Fibroblast of skin of back (primary cell): ENCODE measurements around the gene RARB.

Experiments
- DNase-seq: peaks from one replicate; pipeline ENCODE4 v3.0.0-alpha.2; 2013

RARB gene

GRCh38 chr3:25581335-25581734 lies 153.3 kb downstream of the RARB start:
- no peak for DNase-seq

DNA sequence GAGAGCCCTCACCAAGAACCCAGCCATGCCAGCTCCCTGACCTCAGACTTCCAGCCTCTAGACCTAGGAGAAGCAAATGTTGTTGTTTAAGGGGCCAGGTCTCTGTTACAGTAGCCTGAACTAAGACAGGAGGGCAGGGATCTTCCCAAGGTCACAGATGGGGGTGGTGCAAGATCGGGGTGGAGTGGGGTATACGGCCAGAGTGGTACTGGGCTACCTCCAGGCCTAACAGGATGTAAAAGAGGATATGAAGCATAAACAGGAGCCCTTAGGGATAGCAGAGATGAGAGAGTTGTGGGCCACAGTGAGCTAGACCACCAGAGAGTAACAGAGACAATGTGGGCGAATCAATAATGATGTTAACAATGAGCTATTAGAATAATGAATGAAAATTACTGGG lies 153.8 kb downstream of the RARB start:
- DNase-seq = no peak

GRCh38 chr3:25582242-25582641 lies 154.2 kb downstream of the RARB start:
- DNase-seq = peak; percentile 82

- no peak for DNase-seq
Measured at GRCh38 chr3:25583343-25583742, 155.3 kb downstream of the RARB start.

DNA sequence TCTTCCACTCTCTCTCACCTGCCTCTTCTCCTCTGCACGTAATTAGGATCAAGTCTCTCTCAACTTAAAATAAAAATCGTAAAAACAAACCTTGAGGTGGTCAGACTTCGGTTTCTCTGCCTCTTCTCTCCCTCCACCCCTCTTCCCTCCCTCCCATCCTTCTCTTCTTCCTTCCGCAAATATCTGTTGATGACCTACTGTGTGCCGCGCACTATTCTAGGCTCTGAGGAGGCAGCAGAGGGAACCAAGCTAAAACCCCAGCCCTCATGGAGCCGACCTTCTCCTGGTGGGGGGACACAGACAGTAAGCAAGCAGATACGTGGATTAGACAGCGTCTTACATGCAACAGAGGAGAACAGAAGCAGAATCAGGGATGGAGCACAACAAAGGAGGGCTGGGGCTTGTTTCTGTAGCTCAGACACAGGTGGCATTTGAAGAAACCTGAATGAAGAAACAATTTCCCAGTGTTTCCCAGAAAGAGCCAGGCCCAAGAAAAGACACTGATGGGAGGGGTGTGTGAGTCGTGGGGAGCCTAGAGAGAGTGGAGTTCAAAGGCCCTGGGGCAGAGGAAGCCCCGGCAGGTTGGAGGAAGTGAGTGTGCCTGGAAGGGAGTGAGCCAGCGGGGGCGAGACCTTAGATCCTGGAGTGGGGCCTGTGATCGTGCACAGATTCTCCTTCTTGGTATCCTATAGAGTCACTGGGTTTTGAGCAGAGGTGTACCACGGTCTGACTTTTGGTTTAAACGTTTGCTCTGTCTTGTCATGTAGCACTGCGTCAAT lies 156.1 kb downstream of the RARB start:
- no peak for DNase-seq

DNA sequence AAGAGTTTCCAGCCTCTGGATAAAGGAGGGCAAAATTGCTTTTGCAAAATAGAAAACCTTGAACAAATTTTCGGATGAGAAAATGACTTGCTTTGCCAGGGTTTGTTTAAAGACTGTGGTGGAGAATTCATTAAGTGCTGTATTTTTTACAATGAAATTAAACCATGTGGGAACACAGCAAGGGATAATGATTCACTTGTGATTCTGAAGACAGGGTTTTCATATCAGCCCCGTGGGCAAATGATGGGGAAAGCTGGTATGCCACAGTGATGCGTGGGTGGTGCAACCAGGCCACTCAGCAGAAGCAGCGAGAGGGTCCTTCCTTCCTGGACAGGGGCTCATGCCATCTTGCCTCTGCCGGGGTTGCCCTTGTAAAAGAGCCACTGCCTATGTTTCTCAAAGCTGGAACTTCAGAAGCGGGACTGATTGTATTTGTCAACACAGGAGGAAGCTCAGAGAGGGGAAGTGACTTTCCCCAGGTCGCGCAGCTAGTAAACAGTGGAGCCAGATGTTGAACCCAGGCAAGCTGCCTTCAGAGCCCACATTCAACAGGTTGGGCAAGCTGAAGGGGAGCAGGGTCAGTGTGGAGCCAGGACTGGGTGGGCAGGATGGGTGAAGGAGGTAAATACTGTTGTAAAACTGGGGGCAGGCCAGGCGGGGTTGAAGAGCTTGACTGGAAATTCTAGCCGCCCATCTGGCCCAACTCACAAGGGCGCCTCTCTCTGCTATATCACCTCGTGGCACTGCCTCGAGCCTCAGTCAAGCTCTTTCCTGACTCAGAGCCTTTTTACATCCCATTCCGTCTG lies 157.5 kb downstream of the RARB start:
- DNase-seq = peak; percentile 35

DNA sequence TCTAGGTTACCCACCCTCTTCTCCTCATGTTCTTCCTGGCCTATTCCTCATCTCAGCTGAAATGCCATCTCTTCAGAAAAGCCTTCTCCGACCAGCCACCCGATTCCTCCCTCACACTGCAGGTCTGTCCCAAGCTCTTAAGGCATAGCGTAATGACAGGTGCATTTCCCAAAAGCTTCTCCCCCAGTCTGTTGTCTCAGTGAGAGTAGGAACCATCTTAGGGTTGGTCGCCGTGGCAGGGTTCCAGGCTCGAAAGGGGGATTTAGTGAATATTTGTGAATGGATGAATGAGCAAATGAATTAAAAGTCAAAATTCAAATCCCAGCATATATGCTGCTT lies 158.1 kb downstream of the RARB start:
- DNase-seq = no peak

DNA sequence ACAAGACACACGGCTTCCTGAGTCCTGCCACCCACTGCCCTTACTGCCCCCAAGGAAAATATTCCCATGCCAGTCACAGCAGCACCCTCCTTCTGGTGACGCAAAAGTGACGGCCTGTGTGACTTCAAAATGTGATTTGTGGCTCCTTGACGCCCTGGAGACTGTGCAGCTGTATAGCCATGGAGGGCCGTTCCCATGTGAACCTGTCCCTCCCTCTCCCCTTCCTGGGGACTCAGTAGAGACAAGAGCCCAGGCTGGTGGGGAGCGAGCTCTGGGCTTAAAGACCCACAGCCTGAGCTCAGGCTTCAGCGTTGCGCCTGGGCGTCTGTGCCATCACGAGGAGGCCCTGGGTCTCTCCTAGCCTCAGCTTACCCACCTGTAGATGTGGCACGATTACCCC lies 158.5 kb downstream of the RARB start:
- DNase-seq = no peak

- no peak for DNase-seq
Measured at GRCh38 chr3:25587094-25587493, 159.0 kb downstream of the RARB start.

DNA sequence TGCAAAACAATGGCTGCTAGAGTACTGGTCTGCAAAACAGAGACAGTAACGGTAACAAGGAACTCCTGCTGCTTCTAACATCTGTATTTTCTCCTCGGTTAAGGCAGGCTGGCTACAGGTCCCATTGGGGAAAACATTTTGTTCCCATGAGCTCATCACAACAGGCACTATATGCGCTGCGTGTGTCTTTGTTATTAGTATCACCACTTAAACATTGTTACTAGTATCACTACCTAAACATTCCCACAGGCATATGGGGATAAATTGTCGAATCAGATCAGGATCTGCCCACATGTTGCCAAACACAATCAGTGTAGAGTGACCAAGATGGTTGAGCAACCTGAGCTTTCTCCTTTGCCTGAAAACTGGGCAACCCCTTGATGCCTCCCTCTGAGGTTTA lies 159.5 kb downstream of the RARB start:
- peak; percentile 82 for DNase-seq

DNA sequence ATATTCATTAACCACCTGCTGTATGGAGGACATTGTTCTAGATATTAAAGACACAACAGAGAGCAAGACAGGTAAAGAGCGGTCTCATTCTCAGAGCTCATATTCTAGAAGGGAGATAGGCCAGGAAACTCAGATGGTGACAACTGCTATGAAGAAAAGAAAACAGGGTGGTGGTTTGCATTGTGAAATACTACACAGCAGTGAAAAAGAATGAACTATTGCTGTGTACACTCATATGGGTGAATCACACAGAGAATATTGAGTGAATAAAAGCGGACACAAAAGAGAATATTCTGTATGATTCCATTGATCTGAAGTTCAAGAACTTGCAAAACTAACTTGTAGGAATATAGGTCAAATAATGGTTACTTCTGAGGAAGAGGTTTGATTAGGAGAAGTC lies 159.9 kb downstream of the RARB start:
- DNase-seq = no peak

- DNase-seq = peak; percentile 47
Measured at GRCh38 chr3:25588441-25589103, 160.5 kb downstream of the RARB start.

GRCh38 chr3:25589104-25589782 lies 161.2 kb downstream of the RARB start:
- peak; percentile 35 for DNase-seq

DNA sequence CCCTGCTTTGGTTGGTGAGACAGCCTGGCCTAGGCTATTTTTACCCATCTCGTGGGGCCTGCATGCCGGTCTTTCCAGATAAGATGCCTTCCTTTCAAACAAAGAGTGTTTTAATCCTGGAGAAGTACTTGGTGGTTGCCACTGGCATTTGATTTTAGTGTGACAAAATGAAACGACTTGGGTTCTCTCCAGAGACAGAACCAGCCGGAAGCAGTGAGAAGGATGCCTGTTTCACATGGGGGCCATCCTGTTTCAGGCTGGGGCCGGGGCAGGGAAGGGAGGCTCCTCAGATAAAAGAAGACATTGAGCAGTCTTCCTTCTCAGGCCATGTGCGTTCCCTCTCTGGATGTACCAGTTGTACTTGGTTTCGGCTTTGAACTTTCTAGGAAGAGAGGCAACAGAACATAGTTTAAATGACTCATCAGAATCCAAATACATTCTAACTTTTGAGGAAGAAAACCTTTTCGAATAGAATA lies 161.8 kb downstream of the RARB start:
- DNase-seq = no peak

- DNase-seq = peak; percentile 93
Measured at GRCh38 chr3:25592510-25592968, 164.5 kb downstream of the RARB start.

GRCh38 chr3:25593001-25593400 lies 164.9 kb downstream of the RARB start:
- no peak for DNase-seq

- DNase-seq = peak; percentile 87
Measured at GRCh38 chr3:25594007-25594502, 166.0 kb downstream of the RARB start.

GRCh38 chr3:25597535-25598101 lies 169.6 kb downstream of the RARB start:
- DNase-seq = no peak

DNA sequence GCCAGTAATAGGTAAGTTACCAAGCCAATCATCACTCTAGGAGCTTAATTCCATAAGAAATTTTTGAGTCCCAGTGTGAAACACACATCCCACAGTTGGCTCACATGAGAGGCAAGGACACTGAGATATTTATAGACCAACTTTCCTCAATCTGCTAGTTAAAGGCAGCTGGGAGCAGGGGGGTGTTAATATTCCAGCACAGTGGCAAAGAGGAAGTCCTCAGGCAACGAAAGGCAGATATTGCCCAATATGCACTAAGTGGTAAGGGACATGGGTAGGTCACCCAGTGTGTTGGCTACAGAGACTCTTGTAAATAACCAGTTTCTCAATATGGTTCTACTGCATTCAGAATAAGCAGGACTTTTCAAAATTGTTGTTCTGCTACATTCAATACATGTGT lies 175.6 kb downstream of the RARB start:
- DNase-seq = peak; percentile 37

DNA sequence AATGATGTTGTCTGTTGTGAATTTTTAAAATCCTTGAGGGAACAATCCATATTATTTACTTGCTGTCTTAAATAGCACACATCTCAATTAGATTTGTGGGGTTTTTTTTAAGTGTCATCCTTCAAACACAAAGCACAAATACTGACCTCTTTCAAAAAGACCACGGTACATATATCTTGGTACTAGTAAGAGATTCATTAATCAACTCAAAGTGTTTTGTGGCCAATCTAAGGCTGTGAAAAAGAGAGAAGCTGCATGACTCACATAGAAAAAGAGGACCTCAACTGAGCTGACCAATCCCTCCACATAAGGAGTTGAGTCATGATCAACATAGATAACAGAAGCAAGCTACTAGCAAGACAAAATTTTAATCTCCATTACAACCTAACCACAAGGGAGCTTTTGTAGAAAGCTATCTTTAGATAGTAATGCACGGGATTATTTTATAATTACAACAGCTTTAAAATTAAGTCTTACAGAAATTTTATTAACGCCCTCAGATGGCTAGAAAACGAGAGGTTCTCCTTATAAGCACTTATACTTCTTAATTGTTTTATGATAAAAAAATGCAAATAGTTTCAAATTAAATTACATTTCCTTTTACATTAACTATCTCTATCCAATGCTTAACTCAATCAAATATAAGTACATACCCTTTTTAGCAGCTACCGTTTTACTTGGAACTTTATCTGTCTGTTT lies 176.2 kb downstream of the RARB start:
- peak; percentile 90 for DNase-seq

- no peak for DNase-seq
Measured at GRCh38 chr3:25610167-25610566, 182.1 kb downstream of the RARB start.

DNA sequence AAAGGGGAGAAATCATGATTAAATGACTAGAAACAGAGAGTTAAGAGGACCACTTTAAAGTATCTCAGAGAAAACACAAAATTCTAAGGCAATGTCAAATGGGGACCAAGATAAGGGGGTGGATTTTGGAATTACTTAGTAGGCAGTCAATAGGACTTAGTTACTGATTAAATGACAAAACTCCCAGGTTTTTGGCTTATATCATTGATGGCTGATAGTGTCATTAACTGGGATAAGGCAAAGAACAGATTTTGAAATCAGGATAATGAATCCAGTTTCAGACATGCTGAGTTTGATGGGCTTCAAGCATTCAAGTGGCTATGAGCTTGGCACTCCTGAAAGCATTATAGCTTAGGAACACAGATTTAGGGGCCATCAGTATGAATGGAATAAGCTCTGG lies 182.7 kb downstream of the RARB start:
- DNase-seq = no peak
